Stimulated activated CD4-positive, alpha-beta T cell treated with anti-CD3 and anti-CD28 coated beads, Interleukin-4, amount 100 ng/mL, for 48 hours (primary cell): ENCODE data around the gene ETV6.
"Not testable (repeated sequence)": the region's sequence is repeated elsewhere in the genome, so short reads cannot be mapped to it uniquely, and the experiment has no call there.

Source experiments
- DNase-seq, 2 donors: peaks; one replicate each; pipeline ENCODE4 v3.0.0-alpha.2; 2020; ENCODE audit warnings: low read depth in 2 of 2

Gene ETV6

GRCh38 chr12:11667171-11667570 is 17.7 kb downstream of the ETV6 start:
- DNase-seq = no peak

GRCh38 chr12:11668611-11669010 is 19.1 kb downstream of the ETV6 start:
- no peak for DNase-seq

GRCh38 chr12:11669348-11669747 is 19.9 kb downstream of the ETV6 start:
- no peak for DNase-seq

GRCh38 chr12:11672256-11673191 is 23.1 kb downstream of the ETV6 start:
- DNase-seq = no peak

GRCh38 chr12:11673666-11674461 is 24.4 kb downstream of the ETV6 start:
- DNase-seq = no peak

- no peak for DNase-seq
Observed at GRCh38 chr12:11674894-11675390, 25.5 kb downstream of the ETV6 start.

GRCh38 chr12:11676052-11676451 is 26.6 kb downstream of the ETV6 start:
- no peak for DNase-seq

GRCh38 chr12:11677093-11677492 is 27.6 kb downstream of the ETV6 start:
- no peak for DNase-seq

GRCh38 chr12:11677752-11678151 is 28.3 kb downstream of the ETV6 start:
- no peak for DNase-seq

- no peak for DNase-seq
Observed at GRCh38 chr12:11678781-11679180, 29.3 kb downstream of the ETV6 start.

- no peak for DNase-seq
Observed at GRCh38 chr12:11681207-11681606, 31.7 kb downstream of the ETV6 start.

- not testable (repeated sequence) for DNase-seq
Observed at GRCh38 chr12:11681695-11682094, 32.2 kb downstream of the ETV6 start.

- DNase-seq = no peak
Observed at GRCh38 chr12:11684393-11684792, 34.9 kb downstream of the ETV6 start.

GRCh38 chr12:11684811-11685210 is 35.3 kb downstream of the ETV6 start:
- DNase-seq = no peak

- no peak for DNase-seq
Observed at GRCh38 chr12:11685316-11685715, 35.8 kb downstream of the ETV6 start.

- no peak for DNase-seq
Observed at GRCh38 chr12:11685716-11686115, 36.2 kb downstream of the ETV6 start.

GRCh38 chr12:11686120-11686519 is 36.6 kb downstream of the ETV6 start:
- DNase-seq = no peak

GRCh38 chr12:11687528-11687927 is 38.1 kb downstream of the ETV6 start:
- no peak for DNase-seq

GRCh38 chr12:11688379-11688778 is 38.9 kb downstream of the ETV6 start:
- DNase-seq = no peak

- no peak for DNase-seq
Observed at GRCh38 chr12:11688831-11689230, 39.4 kb downstream of the ETV6 start.

- DNase-seq = no peak
Observed at GRCh38 chr12:11689591-11690186, 40.2 kb downstream of the ETV6 start.

- DNase-seq = no peak
Observed at GRCh38 chr12:11693067-11693466, 43.6 kb downstream of the ETV6 start.
